Central memory CD8-positive, alpha-beta T cell (primary cell): ENCODE results near the gene PRKN.

Experiments
- ATAC-seq: fragments of 150-1000 bp; cut with Tn5 transposase; replicated peaks from 2 replicates; pipeline ENCODE4 v1.10.0; 2022; ENCODE audit warnings: mild to moderate bottlenecking, moderate FRiP score, moderate number of reproducible peaks; ENCODE audit not compliant: poor library complexity, severe bottlenecking; ENCODE audit errors: extremely low read depth
- DNase-seq, 2 donors: peaks; one replicate each; pipeline ENCODE4 v3.0.0; 2021; ENCODE audit warnings: low spot score in 2 of 2
- H3K27ac Mint-ChIP-seq: one replicate; pipeline ENCODE4 v1.8.0; 2022; ENCODE audit warnings: low read depth, mild to moderate bottlenecking, moderate library complexity, mixed read lengths
- H3K27me3 Mint-ChIP-seq: one replicate; pipeline ENCODE4 v1.8.0; 2022; ENCODE audit warnings: mixed read lengths
- H3K36me3 Mint-ChIP-seq: one replicate; pipeline ENCODE4 v1.8.0; 2022; ENCODE audit warnings: mild to moderate bottlenecking, moderate library complexity, mixed read lengths; ENCODE audit not compliant: insufficient read depth
- H3K4me1 Mint-ChIP-seq: one replicate; pipeline ENCODE4 v1.8.0; 2022; ENCODE audit warnings: mixed read lengths
- H3K4me3 Mint-ChIP-seq: one replicate; pipeline ENCODE4 v1.8.0; 2022; ENCODE audit warnings: mild to moderate bottlenecking, moderate library complexity, mixed read lengths
- H3K9me3 Mint-ChIP-seq: one replicate; pipeline ENCODE4 v1.8.0; 2022; ENCODE audit warnings: mixed read lengths

Gene PRKN

DNA sequence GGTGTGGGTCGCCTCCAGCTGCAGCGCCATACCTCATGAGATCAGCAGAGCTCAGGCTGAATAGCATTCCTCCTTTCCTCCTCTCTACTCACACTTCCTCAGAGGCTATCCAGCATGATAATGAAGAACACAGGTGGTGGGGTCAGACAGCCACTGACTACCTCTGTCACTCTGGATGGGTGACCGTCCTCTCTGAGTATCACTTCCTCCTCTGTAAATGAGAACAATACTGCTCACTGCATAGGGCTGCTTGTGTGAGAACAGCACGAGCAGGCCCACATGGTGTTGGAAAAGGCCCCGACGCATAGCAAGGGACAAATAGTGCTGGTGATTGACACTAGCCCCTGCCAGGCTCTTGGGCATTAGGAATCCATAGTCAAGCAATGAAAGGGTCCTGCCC lies 239.1 kb downstream of the PRKN start:
- no peak overlapping the region for H3K27ac Mint-ChIP-seq
- H3K36me3 Mint-ChIP-seq: no peaks in the 10 kb centered on the region
- H3K4me1 Mint-ChIP-seq: no peaks in the 10 kb centered on the region

DNA sequence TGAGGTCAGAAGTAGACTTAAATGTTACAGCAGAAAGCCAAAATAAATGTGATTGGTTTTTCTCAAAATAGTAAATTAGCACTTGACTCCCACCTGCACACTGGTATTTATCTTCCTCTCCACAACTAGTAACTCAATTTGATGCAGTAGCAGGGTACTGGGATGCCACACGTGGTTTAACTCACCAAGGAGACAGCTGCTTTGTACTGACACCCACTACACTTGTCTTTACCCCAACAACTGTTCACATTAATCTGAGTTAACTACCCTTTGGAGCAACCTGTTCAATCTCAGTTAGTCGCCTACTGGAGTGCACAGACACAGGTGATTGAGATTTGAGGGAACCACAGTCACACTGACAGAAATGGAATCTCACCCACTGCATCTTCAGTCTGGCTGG lies 242.1 kb downstream of the PRKN start:
- Mint-ChIP-seq H3K9me3 (peaks cover 12% of the 10 kb centered on the region), H3K27ac (no peak overlapping the region), H3K27me3 (no peaks in the 10 kb centered on the region), H3K4me3 (no peak overlapping the region), H3K4me1 (no peaks in the 10 kb centered on the region), H3K36me3 (no peaks in the 10 kb centered on the region)
- DNase-seq (no peak), ATAC-seq (no peak)

More for the DNA sequence above, 239.1 kb downstream of the PRKN start:
- DNase-seq (no peak), ATAC-seq (no peak)
- Mint-ChIP-seq H3K9me3 (peaks cover 12% of the 10 kb centered on the region), H3K4me3 (no peak overlapping the region), H3K27me3 (no peaks in the 10 kb centered on the region)

DNA sequence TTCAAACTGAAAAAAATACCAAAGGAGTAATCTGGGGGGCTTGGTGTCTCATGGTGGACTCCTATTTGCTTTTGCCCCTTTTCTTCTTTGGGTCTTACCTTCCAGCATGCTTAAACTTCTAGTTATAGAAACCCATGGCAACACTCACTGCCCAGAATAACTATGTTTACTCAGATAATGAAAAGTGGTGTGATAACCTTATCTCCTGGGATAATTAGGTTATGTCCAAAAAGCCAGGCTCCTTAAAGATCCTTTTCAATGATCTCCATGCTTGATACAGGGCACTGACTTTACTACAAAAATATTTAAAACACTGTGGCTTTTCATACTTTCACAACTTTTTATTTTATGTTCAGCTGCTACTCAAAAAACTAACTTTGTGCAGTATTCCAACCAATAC lies 245.6 kb downstream of the PRKN start:
- Mint-ChIP-seq H3K27me3 (no peaks in the 10 kb centered on the region), H3K27ac (no peak overlapping the region), H3K9me3 (peaks cover 9% of the 10 kb centered on the region), H3K36me3 (peaks cover 1% of the 10 kb centered on the region), H3K4me3 (no peak overlapping the region), H3K4me1 (no peaks in the 10 kb centered on the region)
- DNase-seq (no peak), ATAC-seq (no peak)

DNA sequence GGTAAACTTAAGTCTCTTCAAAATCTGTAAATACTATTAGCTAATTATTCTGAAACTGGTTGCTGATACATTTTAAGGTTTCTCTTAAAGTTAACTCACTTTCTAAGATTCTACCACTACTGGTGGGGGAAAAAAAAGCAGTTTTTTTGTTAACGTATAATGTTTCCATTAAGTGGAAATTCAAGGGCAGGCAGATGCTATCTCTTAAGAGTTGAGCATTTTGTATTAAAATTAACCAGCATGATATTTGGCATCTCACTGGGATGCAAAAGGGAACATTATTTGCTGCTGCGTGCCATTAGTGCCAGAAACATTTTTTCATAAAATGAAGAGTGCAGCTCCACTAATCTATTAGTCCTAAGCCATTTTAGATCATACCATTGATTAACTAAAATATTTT lies 246.2 kb downstream of the PRKN start:
- Mint-ChIP-seq H3K9me3 (peaks cover 9% of the 10 kb centered on the region), H3K36me3 (peaks cover 1% of the 10 kb centered on the region), H3K4me1 (no peaks in the 10 kb centered on the region), H3K27me3 (no peaks in the 10 kb centered on the region), H3K27ac (no peak overlapping the region), H3K4me3 (no peak overlapping the region)
- DNase-seq (no peak), ATAC-seq (no peak)

DNA sequence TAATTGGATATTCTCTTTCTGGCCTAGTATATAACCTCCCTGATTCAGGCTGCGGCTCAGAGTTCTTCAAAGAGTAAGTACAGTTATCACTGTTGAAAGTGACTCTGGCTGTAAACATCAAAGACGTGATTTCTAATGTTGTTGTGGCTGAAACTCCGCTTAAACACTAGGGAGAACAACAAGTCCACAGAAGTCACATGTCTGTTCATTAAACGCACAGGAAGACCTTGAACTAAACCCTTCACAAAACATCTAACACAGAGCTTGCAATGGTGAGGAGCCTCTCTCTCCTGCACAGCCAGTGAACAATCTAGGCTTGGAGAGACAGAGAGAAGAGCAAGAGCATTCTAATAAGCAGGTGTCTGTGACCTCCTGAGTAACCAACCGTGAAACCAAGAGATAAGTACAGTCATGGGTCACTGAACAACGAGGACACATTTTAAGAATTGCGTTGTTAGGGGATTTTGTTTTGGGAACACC lies 249.3 kb downstream of the PRKN start:
- Mint-ChIP-seq H3K27ac (no peak overlapping the region), H3K4me3 (no peak overlapping the region), H3K4me1 (no peaks in the 10 kb centered on the region), H3K9me3 (peaks cover 9% of the 10 kb centered on the region), H3K36me3 (peaks cover 1% of the 10 kb centered on the region), H3K27me3 (no peaks in the 10 kb centered on the region)
- ATAC-seq (no peak), DNase-seq (no peak)

- DNase-seq (no peak), ATAC-seq (no peak)
- H3K4me1 Mint-ChIP-seq: no peaks in the 10 kb centered on the region
- no peak overlapping the region for H3K4me3 Mint-ChIP-seq
- no peak overlapping the region for H3K27ac Mint-ChIP-seq
- peaks cover 1% of the 10 kb centered on the region for H3K36me3 Mint-ChIP-seq
- no peaks in the 10 kb centered on the region for H3K27me3 Mint-ChIP-seq
- peaks cover 4% of the 10 kb centered on the region for H3K9me3 Mint-ChIP-seq
These were observed 252.8 kb downstream of the PRKN start for GRCh38 chr6:162474722-162475121.

DNA sequence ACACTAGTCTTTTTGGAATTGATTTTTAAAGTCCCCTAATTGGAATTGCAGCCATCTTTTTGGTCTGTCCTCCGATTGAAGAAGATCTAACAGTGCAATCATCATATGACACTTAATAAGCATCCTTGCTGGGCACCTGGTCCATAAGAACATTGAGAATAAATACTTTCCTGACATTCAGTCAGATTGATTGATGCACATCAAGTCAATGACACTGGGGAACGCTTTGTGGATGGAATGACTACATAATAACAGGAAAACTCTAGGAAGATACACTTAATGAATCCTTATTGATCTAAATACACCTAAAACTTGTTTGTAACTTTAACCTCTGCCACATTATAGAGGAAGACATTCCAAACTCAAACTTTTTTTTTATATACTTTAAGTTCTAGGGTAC lies 255.7 kb downstream of the PRKN start:
- H3K4me3 Mint-ChIP-seq: no peak overlapping the region
- no peaks in the 10 kb centered on the region for H3K36me3 Mint-ChIP-seq

DNA sequence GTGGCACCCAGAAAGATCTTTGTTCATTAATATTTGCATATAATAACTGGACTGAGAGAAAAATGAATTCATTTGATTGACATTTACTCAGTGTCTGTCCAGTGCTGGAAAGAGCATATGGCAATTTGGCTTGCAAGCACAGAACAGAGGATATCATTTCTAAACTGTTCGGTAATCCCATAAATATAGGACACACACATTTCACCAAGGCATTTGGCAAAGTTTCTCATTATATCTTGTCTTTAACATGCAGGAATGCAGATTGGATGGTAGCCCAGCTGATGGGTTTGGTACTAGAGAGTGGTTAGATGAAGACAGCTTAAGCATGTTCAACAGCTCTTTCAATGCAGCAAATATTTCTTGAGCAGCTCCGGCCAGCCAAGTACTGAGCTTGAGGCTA lies 259.2 kb downstream of the PRKN start:
- no peak for DNase-seq
- Mint-ChIP-seq H3K27me3 (no peaks in the 10 kb centered on the region), H3K4me1 (no peaks in the 10 kb centered on the region), H3K27ac (no peak overlapping the region), H3K36me3 (no peaks in the 10 kb centered on the region), H3K4me3 (no peak overlapping the region), H3K9me3 (peaks cover 6% of the 10 kb centered on the region)
- ATAC-seq: no peak

More for the DNA sequence above, 255.7 kb downstream of the PRKN start:
- Mint-ChIP-seq H3K9me3 (peaks cover 11% of the 10 kb centered on the region), H3K27ac (no peak overlapping the region), H3K4me1 (no peaks in the 10 kb centered on the region), H3K27me3 (no peaks in the 10 kb centered on the region)
- DNase-seq (no peak), ATAC-seq (no peak)

- Mint-ChIP-seq H3K4me1 (no peaks in the 10 kb centered on the region), H3K4me3 (no peak overlapping the region), H3K36me3 (no peaks in the 10 kb centered on the region), H3K9me3 (peaks cover 6% of the 10 kb centered on the region), H3K27ac (no peak overlapping the region), H3K27me3 (no peaks in the 10 kb centered on the region)
- no peak for ATAC-seq
- DNase-seq: no peak
These were observed 259.9 kb downstream of the PRKN start for GRCh38 chr6:162467679-162468078.

- no peak overlapping the region for H3K4me3 Mint-ChIP-seq
- no peaks in the 10 kb centered on the region for H3K27me3 Mint-ChIP-seq
- H3K4me1 Mint-ChIP-seq: no peaks in the 10 kb centered on the region
- ATAC-seq (no peak), DNase-seq (no peak)
- H3K27ac Mint-ChIP-seq: no peak overlapping the region
- no peaks in the 10 kb centered on the region for H3K36me3 Mint-ChIP-seq
- H3K9me3 Mint-ChIP-seq: peaks cover 6% of the 10 kb centered on the region
These were observed 264.0 kb downstream of the PRKN start for GRCh38 chr6:162463576-162463975.

GRCh38 chr6:162459985-162460384 lies 267.6 kb downstream of the PRKN start:
- Mint-ChIP-seq H3K36me3 (no peaks in the 10 kb centered on the region), H3K27me3 (no peaks in the 10 kb centered on the region), H3K9me3 (no peaks in the 10 kb centered on the region), H3K4me3 (no peak overlapping the region), H3K4me1 (no peaks in the 10 kb centered on the region), H3K27ac (no peak overlapping the region)
- ATAC-seq (no peak), DNase-seq (no peak)

DNA sequence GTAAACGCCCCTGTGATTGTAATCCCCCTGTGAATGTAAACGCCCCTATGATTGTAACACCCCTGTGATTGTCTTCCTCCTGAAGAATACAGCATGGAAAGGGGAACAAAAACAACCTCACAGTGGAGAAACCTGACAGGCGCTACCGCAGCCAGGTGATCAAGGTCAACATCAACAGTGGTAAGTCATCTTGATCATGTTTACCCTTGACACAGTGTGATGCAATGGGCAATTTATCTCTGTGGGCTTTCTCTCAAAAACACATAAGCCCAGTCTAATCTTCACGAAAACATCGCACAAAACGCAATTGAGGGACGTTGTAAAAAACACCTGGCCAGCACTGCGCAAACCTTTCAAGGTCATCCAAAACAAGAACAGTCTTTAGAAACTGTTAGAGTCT lies 277.2 kb downstream of the PRKN start:
- ATAC-seq (no peak), DNase-seq (no peak)
- Mint-ChIP-seq H3K27me3 (no peaks in the 10 kb centered on the region), H3K36me3 (no peaks in the 10 kb centered on the region), H3K27ac (no peak overlapping the region), H3K9me3 (peaks cover 6% of the 10 kb centered on the region), H3K4me3 (no peak overlapping the region), H3K4me1 (no peaks in the 10 kb centered on the region)

- H3K4me3 Mint-ChIP-seq: no peak overlapping the region
- no peak overlapping the region for H3K27ac Mint-ChIP-seq
- peaks cover 15% of the 10 kb centered on the region for H3K9me3 Mint-ChIP-seq
- ATAC-seq: no peak
- no peaks in the 10 kb centered on the region for H3K27me3 Mint-ChIP-seq
- no peak for DNase-seq
- H3K4me1 Mint-ChIP-seq: no peaks in the 10 kb centered on the region
- H3K36me3 Mint-ChIP-seq: peaks cover 2% of the 10 kb centered on the region
These were observed 279.3 kb downstream of the PRKN start for GRCh38 chr6:162448294-162448693.

- no peaks in the 10 kb centered on the region for H3K4me1 Mint-ChIP-seq
These were observed 284.5 kb downstream of the PRKN start for GRCh38 chr6:162443101-162443500.

More at GRCh38 chr6:162443101-162443500, 284.5 kb downstream of the PRKN start:
- DNase-seq (no peak), ATAC-seq (no peak)
- peaks cover 25% of the 10 kb centered on the region for H3K9me3 Mint-ChIP-seq
- no peak overlapping the region for H3K27ac Mint-ChIP-seq
- no peaks in the 10 kb centered on the region for H3K27me3 Mint-ChIP-seq
- no peak overlapping the region for H3K4me3 Mint-ChIP-seq
- H3K36me3 Mint-ChIP-seq: peaks cover 2% of the 10 kb centered on the region
